ENCODE data around the gene MUC5B. TPM values are rescaled to one million over a fixed set of nuclear protein-coding genes. Genes with fewer than 3 reads are reported as not detected.

The MUC5B gene
- total RNA-seq, 1 donor from 2014 or later = not detected

GRCh38 chr11:1199241-1199750 lies 23.6 kb upstream of the MUC5B start:
- no peak overlapping the region for H3K4me3 Mint-ChIP-seq (ENCODE audit: unreplicated experiment)
- DNase-seq (ENCODE audit: low spot score) = no peak
- no peaks in the 10 kb centered on the region for H3K27me3 Mint-ChIP-seq (ENCODE audit: unreplicated experiment)
- H3K4me1 Mint-ChIP-seq (ENCODE audit: unreplicated experiment) = no peaks in the 10 kb centered on the region
- TF ChIP-seq, protein P1, sequence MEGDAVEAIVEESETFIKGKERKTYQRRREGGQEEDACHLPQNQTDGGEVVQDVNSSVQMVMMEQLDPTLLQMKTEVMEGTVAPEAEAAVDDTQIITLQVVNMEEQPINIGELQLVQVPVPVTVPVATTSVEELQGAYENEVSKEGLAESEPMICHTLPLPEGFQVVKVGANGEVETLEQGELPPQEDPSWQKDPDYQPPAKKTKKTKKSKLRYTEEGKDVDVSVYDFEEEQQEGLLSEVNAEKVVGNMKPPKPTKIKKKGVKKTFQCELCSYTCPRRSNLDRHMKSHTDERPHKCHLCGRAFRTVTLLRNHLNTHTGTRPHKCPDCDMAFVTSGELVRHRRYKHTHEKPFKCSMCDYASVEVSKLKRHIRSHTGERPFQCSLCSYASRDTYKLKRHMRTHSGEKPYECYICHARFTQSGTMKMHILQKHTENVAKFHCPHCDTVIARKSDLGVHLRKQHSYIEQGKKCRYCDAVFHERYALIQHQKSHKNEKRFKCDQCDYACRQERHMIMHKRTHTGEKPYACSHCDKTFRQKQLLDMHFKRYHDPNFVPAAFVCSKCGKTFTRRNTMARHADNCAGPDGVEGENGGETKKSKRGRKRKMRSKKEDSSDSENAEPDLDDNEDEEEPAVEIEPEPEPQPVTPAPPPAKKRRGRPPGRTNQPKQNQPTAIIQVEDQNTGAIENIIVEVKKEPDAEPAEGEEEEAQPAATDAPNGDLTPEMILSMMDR (IDR thresholded peaks at IDR 0.05; ENCODE audit: unreplicated experiment) = no peak
- no peaks in the 10 kb centered on the region for H3K36me3 Mint-ChIP-seq (ENCODE audit: low read depth, unreplicated experiment)
- H3K9me3 Mint-ChIP-seq (ENCODE audit: unreplicated experiment) = no peaks in the 10 kb centered on the region
- no peak overlapping the region for H3K27ac Mint-ChIP-seq (ENCODE audit: unreplicated experiment)

GRCh38 chr11:1199751-1200610 lies 22.9 kb upstream of the MUC5B start:
- Mint-ChIP-seq H3K36me3 (ENCODE audit: low read depth, unreplicated experiment) (no peaks in the 10 kb centered on the region), H3K27me3 (ENCODE audit: unreplicated experiment) (no peaks in the 10 kb centered on the region), H3K27ac (ENCODE audit: unreplicated experiment) (no peak overlapping the region), H3K4me1 (ENCODE audit: unreplicated experiment) (no peaks in the 10 kb centered on the region), H3K9me3 (ENCODE audit: unreplicated experiment) (no peaks in the 10 kb centered on the region), H3K4me3 (ENCODE audit: unreplicated experiment) (no peak overlapping the region)
- no peak for DNase-seq (ENCODE audit: low spot score)
- TF ChIP-seq, protein P1 (IDR thresholded peaks at IDR 0.05; ENCODE audit: unreplicated experiment) = no peak

- no peaks in the 10 kb centered on the region for H3K36me3 Mint-ChIP-seq (ENCODE audit: low read depth, unreplicated experiment)
- no peaks in the 10 kb centered on the region for H3K4me1 Mint-ChIP-seq (ENCODE audit: unreplicated experiment)
- TF ChIP-seq, protein P1 (IDR thresholded peaks at IDR 0.05; ENCODE audit: unreplicated experiment) = no peak
- H3K4me3 Mint-ChIP-seq (ENCODE audit: unreplicated experiment) = no peak overlapping the region
- no peak overlapping the region for H3K27ac Mint-ChIP-seq (ENCODE audit: unreplicated experiment)
- H3K9me3 Mint-ChIP-seq (ENCODE audit: unreplicated experiment) = no peaks in the 10 kb centered on the region
- no peak for DNase-seq (ENCODE audit: low spot score)
- peaks cover 2% of the 10 kb centered on the region for H3K27me3 Mint-ChIP-seq (ENCODE audit: unreplicated experiment)
Observed at GRCh38 chr11:1200611-1201191, 22.2 kb upstream of the MUC5B start.

- no peak overlapping the region for H3K27ac Mint-ChIP-seq (ENCODE audit: unreplicated experiment)
- H3K27me3 Mint-ChIP-seq (ENCODE audit: unreplicated experiment) = peaks cover 2% of the 10 kb centered on the region
- H3K4me3 Mint-ChIP-seq (ENCODE audit: unreplicated experiment) = no peak overlapping the region
- no peaks in the 10 kb centered on the region for H3K9me3 Mint-ChIP-seq (ENCODE audit: unreplicated experiment)
- H3K4me1 Mint-ChIP-seq (ENCODE audit: unreplicated experiment) = no peaks in the 10 kb centered on the region
- no peak for DNase-seq (ENCODE audit: low spot score)
- no peaks in the 10 kb centered on the region for H3K36me3 Mint-ChIP-seq (ENCODE audit: low read depth, unreplicated experiment)
- TF ChIP-seq, protein P1 (IDR thresholded peaks at IDR 0.05; ENCODE audit: unreplicated experiment) = no peak
Observed at GRCh38 chr11:1201395-1202153, 21.3 kb upstream of the MUC5B start.

All from endothelial cell (in vitro differentiated cells).